Dendritic cell treated with granulocyte-macrophage colony-stimulating factor and Interleukin-4, amounts not matched to agents 40 ng/mL and 50 ng/mL, for 4 days (primary cell): Measurements from ENCODE around the gene PUM2.

Source experiments
- H3K27ac Mint-ChIP-seq: one replicate; pipeline ENCODE4 v1.8.0; 2022; ENCODE audit warnings: mild to moderate bottlenecking, mixed read lengths
- H3K27me3 Mint-ChIP-seq: one replicate; pipeline ENCODE4 v1.8.0; 2022; ENCODE audit warnings: mild to moderate bottlenecking, mixed read lengths
- H3K36me3 Mint-ChIP-seq: one replicate; pipeline ENCODE4 v1.8.0; 2022; ENCODE audit warnings: low read depth, mixed read lengths
- H3K4me1 Mint-ChIP-seq: one replicate; pipeline ENCODE4 v1.8.0; 2022; ENCODE audit warnings: low read depth, mixed read lengths
- H3K4me3 Mint-ChIP-seq: one replicate; pipeline ENCODE4 v1.8.0; 2022; ENCODE audit warnings: mild to moderate bottlenecking, moderate library complexity, mixed read lengths
- H3K9me3 Mint-ChIP-seq: one replicate; pipeline ENCODE4 v1.8.0; 2022; ENCODE audit warnings: mixed read lengths
- intact Hi-C: fragments of 100-400 bp; cut with micrococcal nuclease; formaldehyde crosslinking; loops from one replicate; pipeline ENCODE4 v1.15.0; 2022

The PUM2 gene

DNA sequence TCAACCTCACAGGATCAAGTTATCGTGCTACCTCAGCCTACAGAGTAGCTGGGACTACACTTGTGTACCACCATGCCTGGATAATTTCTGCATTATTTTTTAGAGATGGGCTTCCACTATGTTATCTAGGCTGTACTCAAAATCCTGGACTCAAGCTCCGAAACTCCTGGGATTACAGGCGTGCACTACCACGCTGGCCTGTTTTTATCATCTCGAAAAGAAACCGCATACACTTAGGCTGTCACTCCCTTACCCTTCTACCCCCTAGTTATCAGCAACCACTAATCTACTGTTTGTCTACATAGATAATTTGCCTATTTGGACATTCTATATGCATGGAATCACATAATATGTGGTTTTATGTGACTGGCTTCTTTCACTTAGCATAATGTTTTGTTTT lies 8.5 kb upstream of the PUM2 start:
- H3K27ac Mint-ChIP-seq: peak overlapping the region; percentile 60
- H3K27me3 Mint-ChIP-seq: no peaks in the 10 kb centered on the region
- intact Hi-C loops: no loop called here
- H3K4me1 Mint-ChIP-seq: peaks cover 48% of the 10 kb centered on the region
- H3K9me3 Mint-ChIP-seq: no peaks in the 10 kb centered on the region
- H3K4me3 Mint-ChIP-seq: no peak overlapping the region
- no peaks in the 10 kb centered on the region for H3K36me3 Mint-ChIP-seq

DNA sequence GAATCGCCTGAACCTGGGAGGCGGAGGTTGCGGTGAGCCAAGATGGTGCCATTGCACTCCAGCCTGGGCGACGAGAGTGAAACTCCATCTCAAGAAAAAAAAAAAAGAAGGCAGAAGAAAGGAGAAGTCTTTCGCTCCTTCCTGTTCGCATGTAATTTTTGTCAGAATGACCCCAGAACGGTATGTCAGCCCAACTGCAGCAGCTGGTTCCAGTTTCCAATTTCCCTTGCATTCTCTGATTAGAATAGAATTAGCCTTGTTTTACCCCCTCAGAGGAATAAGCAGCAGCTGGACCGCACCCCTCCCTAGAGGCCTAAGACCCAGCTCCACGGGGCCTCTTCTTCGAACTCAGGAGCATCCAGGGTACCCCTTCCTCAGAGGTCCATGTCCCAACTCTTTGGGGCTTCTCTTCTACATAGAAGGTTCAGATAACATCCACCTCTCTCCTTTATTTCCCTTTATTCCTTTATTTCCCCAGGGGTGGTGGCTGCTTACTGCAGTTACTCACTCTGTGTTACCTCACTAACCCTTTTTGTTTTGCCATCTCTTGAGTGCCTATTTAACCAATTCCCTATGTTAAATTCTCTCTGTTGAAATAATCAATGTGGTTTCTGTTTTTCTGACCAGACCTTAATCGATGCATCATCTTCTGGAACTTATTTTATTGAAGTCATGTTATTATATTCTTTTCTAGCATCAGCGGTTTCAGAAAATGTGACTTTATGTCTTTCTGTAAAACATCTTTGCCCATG lies 7.2 kb upstream of the PUM2 start:
- Mint-ChIP-seq H3K4me1 (peaks cover 36% of the 10 kb centered on the region), H3K27ac (peak overlapping the region; percentile 49), H3K27me3 (no peaks in the 10 kb centered on the region), H3K36me3 (no peaks in the 10 kb centered on the region), H3K9me3 (no peaks in the 10 kb centered on the region), H3K4me3 (no peak overlapping the region)
- intact Hi-C loops: no loop called here

DNA sequence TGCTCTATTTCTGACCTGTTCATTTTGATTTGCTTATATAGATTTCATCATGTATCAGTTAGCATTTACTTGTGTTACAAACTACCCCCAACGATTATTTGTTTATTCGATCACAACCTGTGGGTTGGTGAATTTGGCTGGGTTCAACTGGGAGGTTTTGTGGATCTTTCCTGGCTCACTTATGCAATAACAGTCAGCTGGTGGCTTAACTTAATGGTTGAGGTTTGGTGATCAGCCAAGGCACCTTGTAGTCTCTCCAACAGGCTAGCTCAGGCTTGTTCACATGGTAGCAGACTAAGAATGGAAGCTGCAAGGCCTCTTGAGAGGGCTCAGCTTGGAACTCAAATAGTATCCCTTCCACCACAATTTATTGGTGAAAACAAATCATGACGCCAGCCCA lies 5.4 kb upstream of the PUM2 start:
- Mint-ChIP-seq H3K9me3 (no peaks in the 10 kb centered on the region), H3K27me3 (no peaks in the 10 kb centered on the region), H3K4me3 (no peak overlapping the region), H3K4me1 (peaks cover 24% of the 10 kb centered on the region), H3K36me3 (no peaks in the 10 kb centered on the region), H3K27ac (no peak overlapping the region)
- intact Hi-C loops: no loop called here

DNA sequence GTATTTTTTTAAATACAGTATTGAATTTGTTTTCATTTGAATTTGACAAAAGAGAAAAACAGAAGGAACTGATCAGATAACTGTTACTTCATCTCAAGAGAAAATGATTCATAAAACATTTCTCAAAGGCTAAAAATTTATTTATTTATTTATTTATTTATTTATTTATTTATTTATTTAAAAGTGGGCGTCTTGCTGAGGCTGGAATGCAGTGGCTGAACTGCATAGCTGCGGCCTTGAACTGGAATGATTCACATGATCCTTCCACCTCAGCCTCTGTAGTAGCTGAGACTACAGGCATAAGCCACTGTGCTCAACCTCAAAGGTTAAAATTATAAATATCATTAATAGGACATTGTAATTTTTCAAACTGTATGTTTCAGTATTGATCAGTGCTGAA lies 4.5 kb upstream of the PUM2 start:
- intact Hi-C loops: no loop called here
- H3K27ac Mint-ChIP-seq: no peak overlapping the region
- no peaks in the 10 kb centered on the region for H3K27me3 Mint-ChIP-seq
- no peak overlapping the region for H3K4me3 Mint-ChIP-seq
- H3K9me3 Mint-ChIP-seq: no peaks in the 10 kb centered on the region
- H3K4me1 Mint-ChIP-seq: peaks cover 19% of the 10 kb centered on the region
- H3K36me3 Mint-ChIP-seq: peaks cover 2% of the 10 kb centered on the region

DNA sequence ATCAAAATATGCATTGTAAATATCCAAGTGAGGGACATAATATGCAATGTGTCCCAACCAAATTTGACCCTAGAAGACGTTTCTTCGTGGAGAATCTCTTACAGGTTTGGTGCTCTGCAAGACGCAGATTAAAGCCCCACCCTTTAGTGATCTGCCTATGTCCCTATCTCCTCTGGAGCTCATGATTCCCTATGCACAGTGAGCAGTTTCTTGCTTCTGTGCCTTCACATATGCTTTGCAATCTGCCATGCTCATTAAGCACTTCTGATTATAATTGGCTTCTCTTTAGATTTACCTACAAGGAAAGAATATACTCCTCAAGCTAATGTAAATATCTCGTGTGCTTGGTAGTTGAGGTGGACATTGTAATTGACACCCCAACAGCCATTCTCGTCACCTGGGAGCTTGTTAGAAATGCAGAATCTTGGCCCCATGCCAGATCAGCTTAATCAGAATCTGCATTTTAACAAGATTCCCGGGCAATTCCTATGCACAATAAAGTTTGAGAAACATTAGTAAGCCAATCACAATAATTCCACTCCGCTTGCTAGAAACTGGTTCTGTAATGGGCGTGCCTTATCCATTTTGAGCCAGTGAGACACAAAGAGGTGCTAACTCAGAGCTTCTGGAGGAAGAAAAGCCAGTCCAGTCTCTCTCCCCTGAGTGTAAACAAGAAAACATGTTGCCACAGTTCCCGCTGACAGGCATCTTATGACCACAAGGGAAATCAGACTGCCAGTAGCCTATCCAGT lies 2.8 kb upstream of the PUM2 start:
- no peaks in the 10 kb centered on the region for H3K27me3 Mint-ChIP-seq
- no peak overlapping the region for H3K27ac Mint-ChIP-seq
- no peaks in the 10 kb centered on the region for H3K9me3 Mint-ChIP-seq
- intact Hi-C loops: no loop called here
- peaks cover 12% of the 10 kb centered on the region for H3K4me1 Mint-ChIP-seq
- H3K36me3 Mint-ChIP-seq: peaks cover 14% of the 10 kb centered on the region
- no peak overlapping the region for H3K4me3 Mint-ChIP-seq

DNA sequence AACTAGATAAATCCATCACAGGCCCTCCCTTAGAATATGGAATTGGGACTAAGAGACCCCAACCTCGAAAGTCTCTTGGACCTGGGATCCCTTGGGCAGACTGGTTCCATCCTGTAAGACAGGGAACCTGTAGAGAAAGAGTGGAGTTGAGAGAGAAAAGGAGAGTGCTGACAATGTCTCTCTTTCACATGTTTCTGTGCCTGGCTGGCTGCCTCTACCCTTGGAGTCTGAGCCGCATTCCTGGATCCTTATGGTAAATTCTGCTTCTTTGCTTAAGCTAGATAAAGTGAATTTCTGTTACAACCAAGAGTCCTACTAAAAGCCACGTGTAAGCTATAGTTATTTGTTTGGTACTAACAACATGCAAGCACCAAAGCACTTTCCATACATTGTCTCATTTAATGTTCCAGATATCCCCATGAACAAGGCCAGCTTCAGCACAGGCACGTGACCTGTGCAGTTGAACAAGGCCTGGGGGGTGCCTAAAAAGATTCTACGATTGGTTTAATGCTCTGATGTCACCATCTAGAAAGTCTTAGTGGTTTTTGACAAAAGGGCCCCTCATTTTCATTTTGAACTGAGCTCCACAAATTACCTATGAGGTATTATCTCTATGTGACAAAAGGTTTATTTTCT lies 2.1 kb upstream of the PUM2 start:
- no peak overlapping the region for H3K4me3 Mint-ChIP-seq
- no peaks in the 10 kb centered on the region for H3K27me3 Mint-ChIP-seq
- H3K36me3 Mint-ChIP-seq: peaks cover 20% of the 10 kb centered on the region
- intact Hi-C loops: no loop called here
- H3K27ac Mint-ChIP-seq: no peak overlapping the region
- H3K9me3 Mint-ChIP-seq: no peaks in the 10 kb centered on the region
- H3K4me1 Mint-ChIP-seq: peaks cover 11% of the 10 kb centered on the region

DNA sequence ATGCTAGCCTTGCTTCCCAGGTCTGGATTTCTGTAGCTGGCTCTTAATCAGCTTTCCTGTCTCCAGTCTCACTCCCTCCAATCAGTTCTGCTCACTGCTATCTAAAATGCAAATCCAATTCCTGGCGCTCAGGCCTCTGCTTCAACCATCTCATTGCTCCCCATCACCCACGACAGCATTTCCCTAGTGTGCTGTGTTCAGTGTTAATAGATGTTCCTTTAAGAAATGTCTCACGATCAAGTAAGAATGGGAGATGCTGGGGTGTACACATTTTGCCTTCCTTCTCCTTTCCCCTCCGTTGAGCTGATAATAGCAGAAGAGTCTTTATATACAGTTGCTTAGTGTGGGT lies 1.6 kb upstream of the PUM2 start:
- Mint-ChIP-seq H3K27me3 (no peaks in the 10 kb centered on the region), H3K9me3 (no peaks in the 10 kb centered on the region), H3K36me3 (peaks cover 21% of the 10 kb centered on the region), H3K4me3 (no peak overlapping the region), H3K4me1 (peaks cover 11% of the 10 kb centered on the region), H3K27ac (no peak overlapping the region)
- intact Hi-C loops: no loop called here

DNA sequence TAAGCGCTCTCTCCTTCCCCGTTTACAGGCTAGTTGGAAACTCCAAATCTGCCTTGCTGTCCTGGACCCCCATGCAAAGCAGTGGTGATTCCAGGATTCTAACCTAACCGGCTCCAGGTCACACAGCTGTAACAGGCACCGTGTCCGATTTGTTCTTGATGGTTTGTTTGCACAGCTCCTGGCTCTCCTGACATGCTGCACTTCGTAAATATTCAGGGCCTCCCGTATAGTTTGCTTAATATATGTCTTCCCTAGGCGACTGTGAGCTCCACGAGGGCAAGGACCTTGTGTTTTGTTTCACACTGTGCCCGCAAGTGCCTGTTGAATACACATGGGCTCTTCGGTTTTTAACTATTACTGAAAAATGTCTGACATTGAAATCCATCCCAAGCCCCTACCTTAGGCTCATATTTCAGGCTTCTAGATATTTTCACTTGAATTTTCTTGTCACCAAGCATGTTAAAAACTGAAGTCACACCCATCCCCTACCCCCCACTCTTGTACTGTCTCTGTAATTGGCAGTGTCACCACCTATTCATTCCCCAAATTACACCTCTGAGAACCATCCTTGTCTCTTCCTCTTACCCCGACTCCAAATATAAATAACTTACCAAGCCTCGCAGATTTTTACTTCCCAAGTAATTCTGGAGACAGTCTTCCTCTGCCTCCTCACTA lies 1.0 kb upstream of the PUM2 start:
- Mint-ChIP-seq H3K9me3 (no peaks in the 10 kb centered on the region), H3K27me3 (no peaks in the 10 kb centered on the region), H3K4me3 (no peak overlapping the region), H3K27ac (no peak overlapping the region), H3K36me3 (peaks cover 24% of the 10 kb centered on the region), H3K4me1 (peaks cover 15% of the 10 kb centered on the region)
- intact Hi-C loops: loop anchor here (2.0 kb wide), 1 partner anchor 95 kb away; the partner anchor contains the start of gene RHOB

DNA sequence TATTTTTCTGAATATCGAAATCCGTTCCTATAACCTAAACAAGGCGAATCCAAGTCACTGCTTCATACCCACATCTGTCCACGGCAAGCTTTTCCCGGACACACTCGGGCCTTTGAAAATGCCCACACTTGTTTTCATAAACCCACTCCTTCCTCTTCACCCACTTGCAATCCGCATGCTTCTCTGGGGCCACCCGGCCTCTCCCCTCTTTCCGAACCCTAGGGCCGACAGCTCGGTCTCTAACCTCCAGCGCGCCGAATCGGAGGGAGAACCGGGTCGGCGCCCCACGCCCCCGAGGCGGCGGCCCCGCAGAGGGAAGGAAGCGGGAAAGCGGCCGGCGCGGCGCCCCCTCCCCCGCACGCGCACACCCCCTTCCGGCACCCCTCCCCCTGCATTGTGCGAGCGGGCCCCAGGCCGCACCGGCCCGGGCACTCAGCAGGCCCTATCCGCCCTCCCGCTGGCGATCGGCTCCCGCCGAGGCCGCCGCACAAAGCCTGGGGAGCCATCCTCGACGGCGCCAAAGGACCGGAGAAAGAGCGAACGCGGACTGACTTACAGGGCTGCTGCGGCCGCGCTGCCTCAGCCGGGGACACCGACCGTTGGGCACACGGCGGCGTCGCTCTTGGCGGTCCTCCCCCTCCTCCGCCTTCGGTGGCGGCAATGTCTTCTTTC lies 467 bp downstream of the PUM2 start:
- H3K27me3 Mint-ChIP-seq: no peaks in the 10 kb centered on the region
- H3K9me3 Mint-ChIP-seq: no peaks in the 10 kb centered on the region
- H3K36me3 Mint-ChIP-seq: peaks cover 36% of the 10 kb centered on the region
- H3K4me3 Mint-ChIP-seq: peak overlapping the region; percentile 94
- intact Hi-C loops: loop anchor here (2.0 kb wide), 1 partner anchor 97 kb away; the partner anchor contains the start of gene RHOB
- H3K27ac Mint-ChIP-seq: no peak overlapping the region
- peaks cover 27% of the 10 kb centered on the region for H3K4me1 Mint-ChIP-seq

DNA sequence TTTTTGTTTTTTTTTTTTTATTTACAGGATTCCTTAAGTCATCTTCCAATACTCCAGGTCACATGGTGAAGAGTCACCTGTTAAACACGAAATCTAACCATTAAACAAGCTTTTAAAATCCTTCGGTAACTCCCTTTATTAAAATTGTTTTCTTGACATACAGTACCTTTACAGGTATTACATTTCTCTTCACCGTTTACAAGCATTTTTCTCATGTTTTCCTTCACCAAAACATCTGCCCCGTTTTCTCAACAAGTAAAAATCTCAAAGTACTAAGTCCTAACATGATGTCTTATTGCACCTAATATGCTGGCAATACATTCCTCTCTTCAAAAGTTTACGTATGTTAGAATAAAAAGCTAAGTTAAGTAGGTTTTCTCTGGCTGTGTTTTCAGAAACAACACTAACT lies 1.1 kb downstream of the PUM2 start:
- intact Hi-C loops: loop anchor here (5.0 kb wide), 1 partner anchor 292 kb away; no protein-coding TSS in a partner anchor
- H3K4me1 Mint-ChIP-seq: peaks cover 34% of the 10 kb centered on the region
- no peaks in the 10 kb centered on the region for H3K27me3 Mint-ChIP-seq
- H3K36me3 Mint-ChIP-seq: peaks cover 42% of the 10 kb centered on the region
- H3K9me3 Mint-ChIP-seq: no peaks in the 10 kb centered on the region
- H3K27ac Mint-ChIP-seq: no peak overlapping the region
- H3K4me3 Mint-ChIP-seq: peak overlapping the region; percentile 94

DNA sequence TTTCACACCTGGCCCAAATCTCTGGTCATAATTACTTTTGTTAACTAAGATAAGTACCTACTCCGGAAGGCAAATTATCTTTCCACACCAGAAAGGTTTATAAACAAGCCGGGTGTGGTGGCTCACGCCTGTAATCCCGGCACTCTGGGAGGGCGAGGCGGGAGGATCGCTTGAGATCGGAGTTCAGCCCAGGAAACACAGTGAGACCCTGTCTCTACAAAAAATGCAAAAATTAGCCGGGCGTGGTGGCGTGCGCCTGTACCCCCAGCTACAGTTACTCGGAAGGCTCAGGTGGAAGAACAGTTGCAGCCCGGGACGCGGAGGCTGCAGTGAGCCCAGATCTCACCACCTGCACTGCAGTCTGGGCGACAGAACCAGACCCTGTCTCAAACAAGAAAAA lies 2.1 kb downstream of the PUM2 start:
- intact Hi-C loops: loop anchor here (5.0 kb wide), 1 partner anchor 291 kb away; no protein-coding TSS in a partner anchor
- Mint-ChIP-seq H3K4me3 (peak overlapping the region; percentile 53), H3K9me3 (no peaks in the 10 kb centered on the region), H3K27ac (no peak overlapping the region), H3K27me3 (no peaks in the 10 kb centered on the region), H3K4me1 (peaks cover 43% of the 10 kb centered on the region), H3K36me3 (peaks cover 42% of the 10 kb centered on the region)

DNA sequence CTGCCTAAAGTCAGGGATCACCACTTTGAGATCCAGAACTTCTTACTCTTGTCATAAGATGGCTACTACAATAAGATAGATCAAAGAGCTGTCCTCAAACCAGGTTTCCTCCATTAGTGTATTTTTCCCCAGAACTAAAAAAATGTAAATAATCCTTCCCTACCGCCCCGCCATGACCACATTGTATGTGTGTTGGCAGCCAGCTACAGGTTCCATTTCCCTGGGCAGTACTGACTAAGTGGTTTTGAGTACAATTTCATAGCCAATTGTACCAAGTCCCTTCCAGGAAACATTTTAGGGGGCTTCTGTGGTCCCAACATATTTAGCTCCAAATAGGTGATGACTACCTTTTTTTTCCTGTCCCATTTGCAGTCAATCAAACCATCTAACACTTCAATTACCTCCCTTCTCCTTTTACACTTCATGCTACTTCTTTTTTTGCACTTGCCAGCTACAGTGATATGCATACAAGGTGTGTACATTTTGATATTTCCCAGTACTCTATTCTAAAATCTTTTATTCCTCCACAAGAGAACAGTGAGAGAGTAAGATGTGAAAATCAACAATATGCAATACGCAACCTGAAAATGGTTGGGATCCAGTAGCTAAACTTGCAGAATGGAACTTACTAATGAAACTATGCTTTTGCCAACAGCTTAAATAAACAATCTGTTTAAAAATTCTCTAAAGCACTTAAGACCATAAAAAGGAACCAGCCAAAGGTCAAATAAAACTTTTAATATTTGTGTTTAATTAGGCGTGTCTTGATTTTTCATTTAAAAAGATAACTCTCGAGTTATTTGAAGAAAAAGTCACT lies 3.9 kb downstream of the PUM2 start:
- Mint-ChIP-seq H3K36me3 (peaks cover 42% of the 10 kb centered on the region), H3K4me1 (peaks cover 43% of the 10 kb centered on the region), H3K4me3 (peak overlapping the region; percentile 10), H3K27me3 (no peaks in the 10 kb centered on the region), H3K27ac (no peak overlapping the region), H3K9me3 (no peaks in the 10 kb centered on the region)
- intact Hi-C loops: loop anchor here (5.0 kb wide), 1 partner anchor 289 kb away; no protein-coding TSS in a partner anchor

DNA sequence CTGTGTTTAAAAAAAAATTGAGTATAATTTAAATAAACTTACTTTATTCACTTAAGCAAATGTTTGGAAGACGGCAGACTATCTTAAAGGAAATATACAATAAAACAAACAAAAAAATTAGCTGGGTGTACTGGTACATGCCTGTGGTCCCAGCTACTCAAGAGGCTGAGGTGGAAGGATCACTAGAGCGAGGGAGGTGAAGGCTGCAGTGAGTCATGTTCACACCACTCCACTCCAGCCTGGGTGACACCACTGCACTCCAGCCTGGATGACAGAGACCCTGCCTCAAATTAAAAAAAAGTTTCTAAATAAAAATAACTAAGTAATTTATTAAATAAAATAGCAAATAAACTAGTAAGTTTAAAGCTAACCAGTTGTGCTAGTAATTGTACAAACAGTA lies 7.5 kb downstream of the PUM2 start:
- no peaks in the 10 kb centered on the region for H3K27me3 Mint-ChIP-seq
- peaks cover 50% of the 10 kb centered on the region for H3K4me1 Mint-ChIP-seq
- H3K27ac Mint-ChIP-seq: no peak overlapping the region
- H3K9me3 Mint-ChIP-seq: no peaks in the 10 kb centered on the region
- no peak overlapping the region for H3K4me3 Mint-ChIP-seq
- intact Hi-C loops: no loop called here
- H3K36me3 Mint-ChIP-seq: peaks cover 36% of the 10 kb centered on the region
